COLO829 (cell line): Measurements from ENCODE around the gene NRXN2.

Experiments
- DNase-seq: peaks from one replicate; pipeline ENCODE4 v3.0.0; 2012; ENCODE audit warnings: low spot score

NRXN2 gene

DNA sequence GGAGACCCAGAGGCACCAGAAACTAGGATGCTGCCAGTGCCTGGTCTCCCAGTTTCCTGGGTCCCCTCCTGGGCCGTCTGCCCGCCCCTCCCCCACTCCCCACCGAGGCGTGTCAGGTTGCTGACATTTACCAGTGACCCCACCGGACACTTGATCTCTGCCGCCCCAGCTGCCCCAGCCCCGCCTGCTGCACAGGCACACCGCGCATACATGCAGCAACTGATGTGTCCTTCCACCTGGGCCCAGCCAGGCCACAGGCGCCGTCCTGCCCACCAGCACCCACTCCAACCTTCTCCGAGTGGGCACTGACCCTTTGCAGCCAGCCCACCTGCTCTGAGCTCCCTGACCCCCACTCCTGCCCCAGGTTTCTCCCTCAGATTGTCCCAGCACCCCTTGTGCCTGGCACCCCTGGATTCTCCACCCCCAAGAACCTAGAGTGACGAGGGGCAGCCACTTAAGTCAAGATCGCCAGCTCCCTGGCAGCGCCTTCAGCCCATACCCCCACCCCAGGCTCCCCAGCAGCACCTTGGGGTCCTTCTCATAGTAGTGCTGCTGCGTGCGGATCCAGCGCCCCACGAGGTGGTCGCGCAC lies 36.2 kb upstream of the NRXN2 start:
- DNase-seq: no peak

DNA sequence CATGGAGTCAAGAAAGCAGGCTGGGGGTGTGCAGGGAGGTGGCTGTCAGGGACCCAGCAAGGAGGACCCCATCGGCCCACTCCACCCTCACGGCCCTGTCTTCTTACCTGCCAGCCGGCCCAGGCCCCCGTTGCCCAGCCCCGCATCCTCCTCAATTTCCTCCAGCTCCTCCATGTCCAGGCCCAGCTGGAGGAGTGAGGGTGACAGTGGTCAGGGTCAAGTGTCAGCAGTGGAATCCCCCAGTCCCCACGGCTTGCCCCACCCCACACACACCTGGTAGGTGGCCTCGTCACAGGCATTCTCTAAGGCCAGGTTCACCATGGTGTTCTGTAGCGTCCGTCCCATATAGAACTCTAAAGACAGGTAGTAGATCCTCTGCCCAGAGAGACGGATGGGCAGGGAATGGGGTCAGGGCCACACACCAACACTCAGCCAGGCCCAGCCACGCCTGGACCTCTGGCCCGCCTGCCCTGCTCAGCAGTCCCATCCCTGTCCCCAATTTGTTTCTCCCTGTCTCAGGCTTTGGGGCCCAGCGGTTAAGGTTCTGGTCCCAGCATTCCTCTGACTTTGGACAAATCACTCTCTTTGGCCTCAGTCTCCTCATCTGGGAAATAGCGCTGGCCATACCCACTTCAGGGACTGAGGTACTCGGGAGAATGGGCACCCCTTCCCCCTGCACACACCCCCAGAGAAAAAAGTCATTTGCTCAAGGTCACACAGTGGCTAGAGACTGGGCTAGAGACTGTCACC lies 35.5 kb upstream of the NRXN2 start:
- no peak for DNase-seq

DNA sequence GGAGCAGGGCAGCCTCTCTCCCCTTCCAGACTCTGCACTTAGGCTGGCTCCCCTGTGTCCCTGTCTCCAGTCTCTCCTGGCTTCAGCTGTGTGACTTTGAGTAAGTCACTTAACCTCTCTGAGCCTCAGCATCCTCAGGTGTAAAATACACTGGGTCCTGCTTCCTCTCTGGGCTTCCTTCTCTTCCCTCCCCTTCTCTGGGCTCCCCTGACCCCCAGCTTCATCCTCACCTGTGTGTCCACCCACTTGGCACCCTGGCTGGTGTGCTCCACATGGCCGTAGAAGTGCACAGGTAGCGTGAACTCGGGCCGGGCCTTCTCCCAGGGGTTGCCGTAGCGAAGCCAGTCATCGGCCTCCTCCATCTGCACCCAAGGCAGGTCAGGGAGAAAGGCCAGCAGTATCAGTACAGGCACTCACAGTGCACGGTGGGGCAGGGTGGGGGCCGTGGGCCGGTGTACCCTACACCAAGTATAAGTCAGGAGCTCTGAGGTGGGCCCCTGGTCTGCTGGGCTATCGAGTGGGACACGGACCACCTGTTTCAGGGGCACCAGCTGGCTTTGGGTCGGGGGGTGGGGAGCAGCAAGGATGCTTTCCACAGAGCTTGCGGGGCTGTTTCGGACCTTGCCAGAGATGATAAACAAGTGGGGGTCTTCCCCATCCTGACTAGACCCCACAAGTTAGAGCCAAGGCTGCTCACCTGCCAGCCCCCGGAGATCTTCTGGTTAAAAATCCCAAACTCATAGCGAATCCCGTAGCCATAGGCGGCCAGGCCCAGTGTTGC lies 34.7 kb upstream of the NRXN2 start:
- no peak for DNase-seq

DNA sequence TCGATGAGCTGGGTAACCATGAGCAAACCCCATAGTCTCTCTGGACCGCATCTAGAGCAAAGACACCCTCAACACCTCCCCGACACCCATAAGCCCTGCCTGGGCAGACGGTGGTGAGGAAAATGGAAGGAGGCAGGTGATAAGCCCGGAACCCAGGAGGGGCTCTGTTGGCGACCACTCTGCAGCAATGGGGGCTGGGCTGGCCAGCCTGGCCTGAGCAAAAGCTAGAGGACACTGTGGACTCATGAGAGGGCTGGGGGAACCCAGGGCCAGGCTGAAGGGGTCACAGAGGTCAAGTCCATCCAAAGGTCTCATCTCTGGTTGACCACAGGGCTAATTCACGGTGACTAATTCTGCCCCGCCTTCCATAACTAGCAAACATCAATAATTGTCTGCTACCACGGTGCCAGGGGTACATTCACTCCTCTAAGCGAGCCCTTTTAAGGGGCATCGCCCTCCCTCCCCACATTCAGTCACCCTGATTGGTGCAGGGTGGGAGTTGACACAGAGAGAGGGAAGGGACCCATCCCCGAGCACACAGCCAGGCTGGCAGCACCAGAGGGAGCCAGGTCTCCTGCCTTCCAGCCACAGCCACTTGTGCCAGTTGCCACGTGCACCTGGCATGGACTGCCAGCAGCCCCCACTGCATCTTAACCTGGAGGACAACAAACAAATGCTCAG lies 32.8 kb upstream of the NRXN2 start:
- DNase-seq: no peak

DNA sequence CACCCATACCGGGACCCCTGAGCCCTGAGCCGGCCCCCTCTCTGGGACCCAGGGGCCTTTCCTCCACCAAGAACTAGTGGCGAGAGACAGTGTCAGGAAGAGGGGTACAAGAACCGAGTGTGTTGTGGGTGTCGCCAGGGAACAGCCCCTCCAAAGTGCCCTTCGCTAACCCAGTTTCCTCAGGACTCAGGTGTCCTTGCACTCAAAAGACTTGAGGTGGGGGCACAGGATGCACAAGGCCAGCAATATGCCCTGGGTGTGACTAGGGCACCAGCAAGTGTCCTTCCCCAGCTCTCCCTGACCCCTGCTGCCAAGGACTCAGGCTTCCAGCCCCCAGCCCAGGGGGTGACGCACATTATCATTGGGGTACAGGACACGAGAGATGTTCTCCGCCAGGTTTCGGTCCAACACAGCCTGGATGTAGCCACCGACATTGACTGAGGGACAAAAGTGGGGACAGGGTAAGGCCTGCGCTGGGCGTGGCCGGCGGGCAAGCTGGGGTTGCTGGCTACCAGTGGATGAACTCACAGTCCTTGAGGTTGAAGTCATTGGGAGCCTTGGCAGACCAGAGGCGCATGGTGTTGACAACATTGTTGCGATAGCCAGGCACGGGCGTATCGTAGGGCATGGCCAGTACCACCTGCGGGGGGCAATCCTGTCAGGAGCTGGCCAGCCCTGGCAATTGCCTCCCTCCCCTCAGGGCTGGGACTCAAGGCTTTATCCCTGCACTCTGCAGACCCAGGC lies 32.1 kb upstream of the NRXN2 start:
- no peak for DNase-seq

DNA sequence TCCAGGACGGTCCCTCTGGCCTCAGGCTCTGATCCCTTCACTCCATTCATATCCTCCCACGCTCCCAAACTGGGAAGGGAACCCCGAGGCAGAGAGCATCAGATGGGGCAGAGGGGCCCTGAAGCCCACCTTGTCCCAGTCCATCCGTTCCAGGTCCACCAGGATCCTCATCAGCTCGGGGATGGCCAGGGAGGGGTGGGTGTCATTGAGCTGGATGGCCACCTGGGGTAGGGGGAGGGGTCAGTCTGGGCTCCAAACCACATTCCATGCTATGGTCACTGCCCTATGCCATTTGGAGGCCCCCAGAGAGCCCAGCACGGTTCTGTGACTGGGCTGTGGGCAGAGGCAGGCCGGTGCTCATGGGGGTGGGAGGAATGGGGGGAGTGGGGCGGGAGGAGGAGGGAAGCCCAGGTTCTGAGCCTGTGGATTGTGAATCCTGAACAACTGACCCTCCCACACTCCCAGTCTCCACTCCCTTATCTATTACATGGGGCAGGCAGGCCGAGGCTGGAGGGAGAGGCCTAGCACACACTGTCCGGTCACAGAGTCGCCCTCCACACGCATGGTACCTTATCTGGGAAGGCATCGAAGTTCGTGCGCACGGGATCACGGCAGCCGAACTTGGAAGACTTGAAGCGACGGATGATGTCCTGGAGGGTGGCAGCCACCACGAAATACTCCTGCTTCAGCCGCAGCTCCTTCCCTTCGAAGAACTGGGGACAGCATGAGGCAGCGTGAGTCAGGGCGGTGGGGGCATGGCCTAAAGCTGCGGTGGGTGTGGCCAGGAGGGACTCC lies 31.3 kb upstream of the NRXN2 start:
- no peak for DNase-seq

DNA sequence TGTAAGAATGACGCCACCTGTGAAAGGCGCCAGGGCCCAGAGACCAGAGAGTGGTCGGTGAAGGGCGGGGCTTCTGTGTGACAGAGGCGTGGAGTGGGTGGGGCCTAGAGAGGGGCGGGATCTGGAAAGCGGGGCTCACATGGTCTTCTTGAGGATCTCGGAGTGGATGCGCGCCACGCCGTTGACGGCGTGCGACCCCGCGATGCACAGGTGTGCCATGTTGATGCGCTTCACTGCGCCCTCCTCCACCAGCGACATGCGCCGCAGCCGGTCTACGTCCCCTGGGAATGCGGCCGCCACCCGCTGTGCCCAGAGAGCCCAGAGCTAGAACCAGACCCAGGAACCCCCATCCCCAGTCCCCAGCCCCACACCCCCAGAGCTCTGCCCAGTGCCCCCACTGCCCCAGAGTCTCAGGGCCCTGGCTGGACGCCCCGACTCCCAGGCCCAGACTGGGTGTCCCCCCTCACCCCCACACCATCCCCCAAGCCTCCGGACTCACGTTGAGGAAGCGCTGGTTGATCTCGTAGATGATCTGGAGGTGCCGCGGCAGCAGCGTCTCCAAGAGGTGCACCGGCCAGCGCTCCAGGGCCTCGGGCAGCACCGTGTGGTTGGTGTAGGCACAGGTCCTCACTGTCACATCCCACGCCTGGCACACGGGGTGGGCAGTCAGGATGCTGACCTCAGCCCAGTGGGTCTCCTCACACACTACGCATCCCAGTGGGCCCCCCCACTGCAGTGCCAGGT lies 30.6 kb upstream of the NRXN2 start:
- no peak for DNase-seq

DNA sequence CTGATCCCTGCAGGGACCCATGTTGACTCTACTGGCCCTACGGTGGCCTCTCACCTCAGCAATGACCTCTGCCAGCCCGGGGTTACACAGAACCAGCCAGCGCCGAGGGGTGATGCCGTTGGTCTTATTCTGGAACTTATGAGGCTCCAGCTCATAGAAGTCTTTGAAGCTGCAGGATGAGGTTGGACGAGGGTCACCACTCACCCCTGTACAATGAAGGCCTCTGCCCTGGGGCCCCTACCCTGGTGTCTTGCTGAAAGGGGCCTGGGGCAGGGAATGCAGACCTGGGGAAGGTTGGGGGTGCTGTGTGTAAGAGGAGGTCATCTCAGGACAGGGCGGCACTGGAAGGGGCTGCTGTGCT lies 30.0 kb upstream of the NRXN2 start:
- DNase-seq: no peak

DNA sequence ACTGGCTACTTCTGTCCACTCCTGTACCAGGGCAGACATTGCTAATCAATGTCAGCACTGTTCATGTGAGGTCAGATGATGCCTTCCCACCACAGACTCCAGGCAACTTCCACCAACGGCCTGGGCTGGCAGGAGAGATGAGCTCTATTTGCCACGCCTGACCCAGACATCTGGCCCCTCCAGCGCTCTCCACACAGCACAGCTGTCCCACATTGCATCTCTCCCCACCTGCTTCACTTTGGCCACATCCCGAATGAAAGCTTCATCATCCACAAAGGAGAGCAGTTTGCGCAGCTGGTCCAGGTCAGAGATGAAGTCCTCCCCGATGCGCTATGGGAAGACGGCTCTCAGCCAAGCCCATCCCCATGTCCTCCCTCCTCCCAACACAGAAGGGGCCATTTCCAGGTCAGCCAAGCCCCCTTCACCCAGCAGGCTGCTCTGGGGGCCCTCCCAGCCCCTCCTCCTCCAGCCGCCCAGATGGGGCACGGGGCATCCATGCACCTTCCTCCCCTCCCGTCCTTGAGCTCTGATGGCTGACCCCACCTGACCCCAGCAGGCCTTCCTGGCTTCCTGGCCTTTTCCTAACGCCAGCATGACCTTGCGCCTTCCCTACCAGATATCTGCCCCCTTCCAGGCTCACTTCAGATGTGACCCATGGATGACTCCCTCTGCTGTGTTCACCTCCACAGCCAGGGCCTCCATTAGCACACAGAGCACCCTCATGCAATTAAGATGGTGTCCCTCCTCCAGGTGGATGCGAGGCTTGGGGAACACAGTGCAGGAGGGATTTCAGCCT lies 29.4 kb upstream of the NRXN2 start:
- DNase-seq: no peak

DNA sequence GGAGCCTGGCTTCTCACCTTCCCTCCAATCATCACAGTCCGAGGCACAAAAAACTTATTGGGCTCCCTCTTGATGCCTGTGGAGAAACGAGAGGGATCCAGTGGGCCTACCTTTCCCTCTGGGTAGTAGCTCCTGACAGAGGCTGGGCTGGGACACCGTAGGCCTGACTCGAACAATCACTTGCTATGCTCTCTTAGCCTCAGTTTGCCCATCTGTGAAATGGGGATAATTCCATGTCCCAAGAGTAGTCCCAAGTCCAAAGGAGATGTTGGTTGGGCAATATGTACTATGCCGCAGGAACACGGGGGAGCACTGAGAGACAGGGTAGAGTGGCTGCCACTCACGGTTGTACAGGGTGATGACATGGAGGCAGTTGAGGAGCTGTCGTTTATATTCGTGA lies 28.6 kb upstream of the NRXN2 start:
- no peak for DNase-seq

DNA sequence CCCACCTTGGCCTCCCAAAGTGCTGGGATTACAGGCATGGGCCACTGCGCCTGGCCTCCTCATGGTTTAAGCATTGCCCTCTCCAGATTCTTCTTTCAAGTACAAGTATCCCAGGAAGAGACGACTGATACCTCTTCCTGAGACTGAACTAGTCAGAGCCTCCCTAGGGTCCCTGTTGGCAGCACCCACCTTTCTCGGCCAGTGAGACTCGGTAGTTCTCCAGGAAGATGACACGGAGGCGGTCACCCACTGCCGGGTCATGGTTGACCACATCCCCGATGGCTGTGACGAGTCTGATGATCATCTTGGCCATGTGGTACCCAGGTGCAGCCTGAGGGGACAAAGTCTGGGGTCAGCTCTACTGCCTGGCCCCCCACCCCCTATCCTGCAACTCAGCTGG lies 28.1 kb upstream of the NRXN2 start:
- DNase-seq: no peak

DNA sequence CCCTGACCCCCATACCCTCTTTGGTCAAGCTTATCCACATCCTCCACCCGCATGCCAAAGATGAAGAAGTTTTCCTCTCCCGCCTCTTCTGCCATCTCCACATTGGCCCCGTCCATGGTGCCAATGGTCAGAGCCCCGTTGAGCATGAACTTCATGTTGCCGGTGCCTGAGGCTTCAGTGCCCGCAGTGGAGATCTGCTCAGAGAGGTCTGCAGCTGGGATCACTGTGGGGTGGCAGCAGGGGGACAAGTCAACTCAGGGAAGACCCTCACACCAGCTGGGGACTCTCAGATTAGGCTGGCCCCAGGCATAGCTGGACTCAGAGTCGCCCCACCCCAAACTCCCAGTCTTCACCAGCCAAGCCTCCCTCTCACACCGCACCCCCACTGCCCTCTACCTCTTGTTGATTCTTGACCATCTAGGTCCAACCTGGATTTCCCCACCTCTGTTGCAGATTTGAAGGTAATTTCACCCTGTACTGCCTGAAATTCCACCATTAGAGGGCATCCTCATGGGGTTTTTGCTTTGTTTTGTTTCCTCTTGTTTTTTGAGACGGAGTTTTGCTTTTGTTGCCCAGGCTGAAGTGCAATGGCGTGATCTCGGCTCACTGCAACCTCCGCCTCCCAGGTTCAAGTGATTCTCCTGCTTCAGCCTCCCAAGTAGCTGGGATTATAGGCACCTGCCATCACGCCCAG lies 27.5 kb upstream of the NRXN2 start:
- no peak for DNase-seq

DNA sequence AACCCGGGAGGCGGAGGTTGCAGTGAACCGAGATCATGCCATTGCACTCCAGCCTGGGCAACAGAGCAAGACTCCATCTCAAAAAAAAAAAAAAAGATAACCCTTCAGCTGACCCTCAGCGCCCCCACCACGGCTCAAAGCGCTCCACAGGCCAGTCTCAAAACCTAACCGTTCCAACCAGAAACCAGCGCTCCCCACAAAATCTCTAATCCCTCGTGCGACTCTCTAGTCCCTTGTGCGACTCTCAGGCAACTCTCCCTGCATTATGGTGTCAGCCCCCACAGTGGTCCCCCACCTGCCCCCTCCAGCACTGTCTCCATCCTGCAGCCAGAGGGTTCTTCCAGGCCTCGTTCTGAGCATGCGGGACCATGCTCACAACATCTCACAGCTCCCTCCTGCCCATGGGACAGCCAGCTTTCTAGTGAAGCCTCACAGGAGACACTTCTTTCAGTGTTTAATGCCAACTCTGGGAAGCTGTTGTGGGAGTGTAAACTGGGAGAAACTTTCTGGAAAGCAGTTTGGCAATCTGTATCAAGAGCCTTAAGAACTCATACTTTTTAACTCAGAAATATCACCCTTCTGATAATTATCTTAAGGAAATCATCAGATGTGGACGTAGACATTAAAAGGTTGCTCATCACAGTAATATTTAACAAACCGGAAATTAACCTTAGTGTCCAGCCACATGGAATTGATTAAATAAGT lies 25.1 kb upstream of the NRXN2 start:
- no peak for DNase-seq

DNA sequence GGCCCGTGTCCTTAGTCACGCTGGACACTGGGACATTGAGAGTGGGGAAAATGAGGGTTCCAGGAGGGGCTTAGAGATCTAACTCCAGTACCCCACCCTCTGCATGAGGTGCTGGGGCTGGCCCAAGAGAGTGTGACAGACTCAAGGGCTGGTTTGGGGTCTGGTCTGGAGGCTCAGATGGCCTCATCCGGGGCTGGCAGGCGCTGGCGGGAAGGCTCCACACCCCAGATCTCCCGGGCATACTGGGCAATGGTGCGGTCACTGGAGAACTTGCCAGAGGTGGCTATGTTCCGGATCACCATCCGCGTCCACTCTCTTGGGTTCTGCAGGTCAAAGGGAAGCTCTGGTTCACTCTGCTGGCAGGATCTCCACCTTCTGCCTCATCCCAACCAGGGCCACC lies 23.5 kb upstream of the NRXN2 start:
- no peak for DNase-seq

DNA sequence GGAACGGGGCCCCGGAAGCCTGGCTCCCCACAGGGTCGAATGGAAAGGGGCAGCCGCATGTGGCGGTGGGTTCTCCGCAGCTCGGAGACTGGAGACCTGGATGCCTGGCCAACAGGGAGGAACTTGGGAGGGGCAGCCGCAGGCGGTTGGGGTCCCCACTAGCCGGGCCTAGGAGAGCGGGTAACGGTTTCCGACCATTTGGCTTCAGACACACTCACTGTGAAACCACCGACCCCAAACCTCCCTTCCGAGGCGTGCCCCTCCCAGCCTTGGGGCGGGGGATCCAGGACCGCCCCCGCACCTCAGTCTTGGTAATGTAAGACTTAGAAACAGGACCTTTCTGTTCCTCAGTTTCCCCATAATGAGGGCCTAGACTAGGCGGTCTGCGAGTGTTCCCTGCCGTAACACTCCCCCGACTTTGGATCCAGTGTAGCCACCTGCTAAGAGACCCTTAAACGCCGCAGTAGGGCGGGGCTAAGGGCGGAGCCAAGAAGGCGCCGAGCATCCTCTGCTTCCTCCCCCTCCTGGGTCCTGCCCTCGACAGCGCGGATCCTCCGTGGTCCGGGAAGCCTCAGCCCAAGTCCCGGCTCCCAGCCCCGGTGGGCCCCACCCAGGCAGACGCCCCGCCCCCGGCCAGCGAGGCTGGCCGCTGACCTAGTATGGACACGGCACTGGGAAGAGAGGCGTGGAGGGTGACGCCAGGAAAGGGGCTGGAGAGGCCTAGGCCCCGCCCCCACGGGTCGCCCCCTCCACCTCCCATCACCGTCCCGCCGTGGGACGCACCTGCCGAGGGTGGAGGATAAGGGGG lies 22.7 kb upstream of the NRXN2 start:
- DNase-seq: peak; percentile 44

DNA sequence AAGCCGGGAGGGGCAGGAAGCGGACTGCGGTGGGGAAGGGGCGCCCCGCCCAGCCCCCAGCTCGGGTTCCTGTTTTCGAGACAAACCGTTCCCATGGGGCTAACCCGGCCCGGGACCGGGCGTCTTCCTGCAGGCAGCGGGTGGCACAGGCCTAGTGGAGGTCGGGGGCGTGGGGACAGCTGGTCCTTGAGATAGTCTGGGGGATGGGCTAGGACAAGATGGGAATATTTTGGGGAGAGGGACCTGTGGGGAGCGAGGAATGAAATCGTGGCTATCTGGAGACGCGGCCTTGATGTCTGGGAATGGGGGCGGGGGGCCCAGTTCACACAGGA lies 22.2 kb upstream of the NRXN2 start:
- DNase-seq: no peak

DNA sequence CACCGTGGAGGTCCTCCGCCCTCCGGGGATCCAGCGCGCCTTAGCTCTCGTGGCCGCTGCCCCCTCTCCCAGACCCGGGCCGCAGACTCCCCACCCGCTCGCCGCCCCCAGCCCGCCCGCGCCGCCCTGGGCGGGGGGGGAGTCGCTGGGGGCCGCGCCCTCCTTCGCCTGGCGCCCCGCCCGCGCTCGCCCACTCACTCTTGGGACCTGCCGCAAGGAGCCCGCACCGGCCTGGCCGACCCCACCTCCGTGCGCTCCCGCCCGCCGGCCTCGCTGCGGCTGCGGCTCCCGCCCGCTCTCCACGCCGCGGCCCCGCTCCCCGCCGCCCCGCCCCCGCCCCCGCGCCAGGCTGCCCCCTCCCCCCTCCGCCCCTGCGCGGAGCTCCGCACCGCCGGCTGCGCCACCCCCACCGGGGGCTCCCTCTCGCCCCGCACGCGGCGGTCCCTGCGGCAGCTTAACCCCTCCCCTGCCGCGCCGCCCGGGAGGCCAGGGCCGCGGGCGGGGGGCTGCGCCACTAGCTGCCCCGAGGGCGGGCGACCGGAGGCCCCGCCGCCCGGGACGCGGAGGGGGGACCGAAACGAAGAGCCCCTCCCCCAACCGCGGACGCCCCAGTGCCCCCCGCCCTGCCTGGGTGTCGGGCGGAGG lies 21.7 kb upstream of the NRXN2 start:
- no peak for DNase-seq
